Measurements from ENCODE around the gene ATXN8OS.
"Not testable (repeated sequence)": the region's sequence is repeated elsewhere in the genome, so short reads cannot be mapped to it uniquely, and the experiment has no call there.

ATXN8OS gene

DNA sequence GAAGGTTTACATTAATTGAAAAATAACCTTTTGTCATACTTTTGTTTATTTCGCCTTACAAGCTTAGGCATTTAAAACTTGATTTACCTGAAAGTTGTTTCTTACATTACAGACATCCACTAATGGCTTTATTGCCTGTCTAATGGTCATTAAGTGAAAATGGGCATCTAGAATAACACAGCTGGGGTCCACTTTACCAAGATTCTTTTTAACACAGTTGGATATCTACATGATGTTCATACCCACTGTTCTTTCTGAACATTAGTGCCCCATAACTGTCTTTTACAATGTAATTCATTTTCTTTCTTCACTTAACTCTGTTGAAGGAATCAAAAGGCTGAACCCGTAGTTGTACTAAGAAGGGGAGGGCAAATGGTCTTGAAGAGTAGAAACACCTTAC, 20.5 kb downstream of the ATXN8OS start:
- DNase-seq: no peak
- Mint-ChIP-seq H3K36me3 (ENCODE audit: low read depth) (no peaks in the 10 kb centered on the region), H3K27ac (no peak overlapping the region)

DNA sequence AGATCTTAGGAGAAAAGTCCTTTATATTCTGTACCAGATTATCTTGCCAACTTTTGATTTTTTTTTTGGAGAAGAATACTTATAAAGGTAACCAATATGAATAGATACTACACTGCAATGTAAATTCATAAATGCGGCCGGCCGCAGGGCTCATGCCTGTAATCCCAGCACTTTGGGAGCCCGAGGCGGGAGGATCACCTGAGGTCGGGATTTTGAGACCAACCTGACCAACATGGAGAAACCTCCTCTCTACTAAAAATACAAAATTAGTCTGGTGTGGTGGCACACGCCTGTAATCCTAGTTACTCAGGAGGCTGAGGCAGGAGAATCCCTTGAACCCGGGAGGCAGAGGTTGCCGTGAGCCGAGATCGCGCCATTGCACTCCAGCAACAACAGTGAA, 35.0 kb downstream of the ATXN8OS start:
- not testable (repeated sequence) for H3K9me3 Mint-ChIP-seq, H3K27ac Mint-ChIP-seq, H3K4me3 Mint-ChIP-seq

More for the DNA sequence above, 20.5 kb downstream of the ATXN8OS start:
- no peaks in the 10 kb centered on the region for H3K27me3 Mint-ChIP-seq (ENCODE audit: low read depth, poor library complexity)
- no peaks in the 10 kb centered on the region for H3K9me3 Mint-ChIP-seq
- TF ChIP-seq, protein P1, sequence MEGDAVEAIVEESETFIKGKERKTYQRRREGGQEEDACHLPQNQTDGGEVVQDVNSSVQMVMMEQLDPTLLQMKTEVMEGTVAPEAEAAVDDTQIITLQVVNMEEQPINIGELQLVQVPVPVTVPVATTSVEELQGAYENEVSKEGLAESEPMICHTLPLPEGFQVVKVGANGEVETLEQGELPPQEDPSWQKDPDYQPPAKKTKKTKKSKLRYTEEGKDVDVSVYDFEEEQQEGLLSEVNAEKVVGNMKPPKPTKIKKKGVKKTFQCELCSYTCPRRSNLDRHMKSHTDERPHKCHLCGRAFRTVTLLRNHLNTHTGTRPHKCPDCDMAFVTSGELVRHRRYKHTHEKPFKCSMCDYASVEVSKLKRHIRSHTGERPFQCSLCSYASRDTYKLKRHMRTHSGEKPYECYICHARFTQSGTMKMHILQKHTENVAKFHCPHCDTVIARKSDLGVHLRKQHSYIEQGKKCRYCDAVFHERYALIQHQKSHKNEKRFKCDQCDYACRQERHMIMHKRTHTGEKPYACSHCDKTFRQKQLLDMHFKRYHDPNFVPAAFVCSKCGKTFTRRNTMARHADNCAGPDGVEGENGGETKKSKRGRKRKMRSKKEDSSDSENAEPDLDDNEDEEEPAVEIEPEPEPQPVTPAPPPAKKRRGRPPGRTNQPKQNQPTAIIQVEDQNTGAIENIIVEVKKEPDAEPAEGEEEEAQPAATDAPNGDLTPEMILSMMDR (IDR thresholded peaks at IDR 0.05): no peak
- H3K4me3 Mint-ChIP-seq: no peak overlapping the region
- peaks cover 23% of the 10 kb centered on the region for H3K4me1 Mint-ChIP-seq

DNA sequence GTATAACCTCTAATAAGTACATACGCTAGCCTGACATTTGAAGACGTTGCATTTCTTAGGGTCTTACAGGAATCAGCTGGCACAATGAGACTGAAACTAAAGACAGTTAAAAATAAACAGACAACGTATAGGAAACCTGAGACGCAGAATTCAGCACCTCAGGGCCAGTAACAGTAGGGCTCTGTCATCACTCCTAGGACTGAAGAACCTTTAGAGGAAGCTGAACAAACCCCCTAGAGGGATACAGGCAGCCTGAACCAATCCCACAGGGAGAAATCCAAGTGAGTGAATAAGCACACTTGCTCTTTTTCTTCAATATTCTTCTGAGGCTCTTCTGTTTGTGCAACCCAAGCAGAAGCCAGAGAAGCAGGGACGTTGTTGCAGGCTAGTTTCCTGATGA, 54.5 kb downstream of the ATXN8OS start:
- Mint-ChIP-seq H3K4me1 (peaks cover 11% of the 10 kb centered on the region), H3K4me3 (no peak overlapping the region), H3K9me3 (no peaks in the 10 kb centered on the region), H3K36me3 (ENCODE audit: low read depth) (no peaks in the 10 kb centered on the region), H3K27me3 (ENCODE audit: low read depth, poor library complexity) (no peaks in the 10 kb centered on the region), H3K27ac (no peak overlapping the region)
- DNase-seq: no peak
- TF ChIP-seq, protein P1 (IDR thresholded peaks at IDR 0.05): no peak

More for the DNA sequence above, 35.0 kb downstream of the ATXN8OS start:
- H3K27me3 Mint-ChIP-seq (ENCODE audit: low read depth, poor library complexity); DNase-seq; H3K36me3 Mint-ChIP-seq (ENCODE audit: low read depth); H3K4me1 Mint-ChIP-seq: not testable (repeated sequence)

DNA sequence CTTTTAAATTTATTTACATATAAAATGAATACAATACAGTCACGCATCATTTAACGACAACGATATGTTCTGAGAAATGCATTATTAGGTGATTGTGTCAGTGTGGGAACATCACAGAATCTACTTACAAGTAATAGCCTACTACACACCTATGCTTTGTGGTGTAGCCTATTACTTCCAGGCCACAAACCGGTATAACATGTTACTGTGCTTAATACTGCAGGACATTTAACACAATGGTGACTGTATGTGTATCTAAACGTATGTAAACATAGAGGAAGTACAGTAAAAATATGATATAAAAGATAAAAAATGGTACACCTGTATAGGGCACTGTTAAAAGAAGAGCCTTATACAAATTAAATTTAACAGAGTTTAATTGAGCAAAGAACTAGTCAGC, 63.1 kb downstream of the ATXN8OS start:
- Mint-ChIP-seq H3K9me3 (peaks cover 3% of the 10 kb centered on the region), H3K36me3 (ENCODE audit: low read depth) (no peaks in the 10 kb centered on the region)

DNA sequence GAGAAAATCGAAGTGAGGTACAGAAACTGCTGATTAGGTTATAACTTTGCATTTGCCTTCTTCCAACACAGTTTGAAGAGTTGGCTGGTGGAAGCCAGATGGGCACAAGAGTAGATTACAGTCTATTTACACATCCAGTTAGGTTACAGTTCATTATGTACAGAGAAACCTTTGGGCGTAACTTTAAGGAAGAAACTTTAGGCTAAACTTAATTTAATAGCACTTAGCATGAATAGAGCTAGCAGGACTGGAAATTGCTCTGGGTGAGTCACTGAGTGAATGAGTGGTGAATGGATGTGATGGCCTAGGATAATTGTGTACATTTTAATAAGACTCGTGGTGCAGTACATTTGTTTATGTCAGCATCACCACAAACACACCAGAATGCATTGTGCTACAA, 63.5 kb downstream of the ATXN8OS start:
- TF ChIP-seq, protein P1 (IDR thresholded peaks at IDR 0.05): no peak
- peaks cover 3% of the 10 kb centered on the region for H3K9me3 Mint-ChIP-seq

More for the DNA sequence above, 63.1 kb downstream of the ATXN8OS start:
- no peak overlapping the region for H3K27ac Mint-ChIP-seq
- H3K4me1 Mint-ChIP-seq: no peaks in the 10 kb centered on the region
- no peak for DNase-seq
- no peak overlapping the region for H3K4me3 Mint-ChIP-seq
- H3K27me3 Mint-ChIP-seq (ENCODE audit: low read depth, poor library complexity): peaks cover 5% of the 10 kb centered on the region
- TF ChIP-seq, protein P1 (IDR thresholded peaks at IDR 0.05): no peak

DNA sequence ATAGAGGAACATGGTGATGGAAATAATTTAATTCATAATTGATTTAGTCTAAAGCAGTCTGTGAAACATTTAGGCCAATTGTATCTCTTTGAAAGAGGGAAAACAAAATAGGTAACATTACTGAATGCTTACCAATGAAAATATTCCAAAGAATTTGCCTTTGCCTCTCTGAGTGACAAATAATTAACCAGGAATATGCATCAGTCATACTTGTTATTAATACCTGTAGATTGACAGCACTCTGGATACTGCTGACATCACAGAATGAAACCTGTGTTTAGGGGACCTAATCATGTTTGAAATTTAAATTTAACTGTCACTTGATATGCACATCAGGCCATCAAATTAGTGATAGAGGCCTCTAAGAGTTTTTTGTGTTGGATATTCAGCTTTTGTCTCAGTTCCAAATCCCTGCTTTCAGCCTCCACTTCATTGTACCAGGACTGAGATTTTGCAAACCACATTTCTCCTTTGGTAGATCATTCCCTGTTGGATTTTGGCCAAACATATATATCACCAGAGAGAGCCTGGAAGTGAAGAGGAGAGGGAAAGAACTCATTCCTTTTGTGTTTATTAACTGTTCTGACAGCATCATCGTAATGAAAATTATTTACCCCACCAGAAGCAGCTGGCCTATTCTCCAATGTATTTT, 65.4 kb downstream of the ATXN8OS start:
- H3K36me3 Mint-ChIP-seq (ENCODE audit: low read depth): no peaks in the 10 kb centered on the region
- H3K27ac Mint-ChIP-seq: no peak overlapping the region
- no peaks in the 10 kb centered on the region for H3K4me1 Mint-ChIP-seq
- no peak overlapping the region for H3K4me3 Mint-ChIP-seq
- no peaks in the 10 kb centered on the region for H3K27me3 Mint-ChIP-seq (ENCODE audit: low read depth, poor library complexity)
- TF ChIP-seq, protein P1 (IDR thresholded peaks at IDR 0.05): no peak
- no peak for DNase-seq
- peaks cover 4% of the 10 kb centered on the region for H3K9me3 Mint-ChIP-seq

More for the DNA sequence above, 63.5 kb downstream of the ATXN8OS start:
- Mint-ChIP-seq H3K27ac (no peak overlapping the region), H3K4me3 (no peak overlapping the region), H3K36me3 (ENCODE audit: low read depth) (no peaks in the 10 kb centered on the region), H3K4me1 (no peaks in the 10 kb centered on the region), H3K27me3 (ENCODE audit: low read depth, poor library complexity) (peaks cover 5% of the 10 kb centered on the region)
- no peak for DNase-seq
